Tibial nerve (tissue), 3 donors: ENCODE results near the gene ARMC7.

Experiments
- CTCF ChIP-seq, 5 experiments: fragments of 200-600 bp in 3 of 5; fragments of 450-650 bp in 2 of 5; sonication (generic) in 3 of 5; IDR thresholded peaks; one replicate each; pipeline ENCODE4 v1.5.1; 2016 to 2019; ENCODE audit warnings: antibody characterized with exemption in 5 of 5, mild to moderate bottlenecking in 3 of 5, moderate library complexity in 2 of 5
- POLR2A ChIP-seq, 2 donors: fragments of 450-650 bp; IDR thresholded peaks; one replicate each; pipeline ENCODE4 v1.6.1; 2017; ENCODE audit warnings: antibody characterized with exemption in 2 of 2, mild to moderate bottlenecking in 2 of 2, moderate library complexity in 2 of 2

GRCh38 chr17:75173526-75173925, 63.8 kb downstream of the ARMC7 start:
- no peak for TF ChIP-seq CTCF (IDR thresholded peaks at IDR 0.05)
- no peak for TF ChIP-seq POLR2A (IDR thresholded peaks at IDR 0.05)
